ENCODE data around the gene TMEM161B.
"Not testable (repeated sequence)": the region's sequence is repeated elsewhere in the genome, so short reads cannot be mapped to it uniquely, and the experiment has no call there.

Gene TMEM161B

DNA sequence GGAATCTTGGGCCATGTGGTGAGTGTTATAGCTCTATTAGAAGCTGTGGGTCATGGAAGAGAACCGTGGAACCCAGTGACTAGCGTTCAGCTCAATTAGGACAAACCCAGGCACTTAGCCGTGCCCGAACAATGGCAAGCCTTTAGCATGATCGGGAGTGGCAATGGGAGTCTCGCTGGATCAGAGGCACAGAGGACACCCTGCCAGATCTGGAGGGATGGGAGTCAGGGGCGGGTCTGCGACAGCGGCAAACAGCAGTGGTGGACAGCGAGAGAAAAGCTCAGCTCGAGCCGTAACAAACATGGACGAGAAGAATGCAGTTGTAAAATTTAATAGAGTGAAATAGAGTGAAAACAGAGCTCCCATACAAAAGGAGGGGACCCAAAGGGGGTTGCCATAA is 91.2 kb downstream of the TMEM161B start:
- not testable (repeated sequence) for DNase-seq (ENCODE audit: low spot score)

DNA sequence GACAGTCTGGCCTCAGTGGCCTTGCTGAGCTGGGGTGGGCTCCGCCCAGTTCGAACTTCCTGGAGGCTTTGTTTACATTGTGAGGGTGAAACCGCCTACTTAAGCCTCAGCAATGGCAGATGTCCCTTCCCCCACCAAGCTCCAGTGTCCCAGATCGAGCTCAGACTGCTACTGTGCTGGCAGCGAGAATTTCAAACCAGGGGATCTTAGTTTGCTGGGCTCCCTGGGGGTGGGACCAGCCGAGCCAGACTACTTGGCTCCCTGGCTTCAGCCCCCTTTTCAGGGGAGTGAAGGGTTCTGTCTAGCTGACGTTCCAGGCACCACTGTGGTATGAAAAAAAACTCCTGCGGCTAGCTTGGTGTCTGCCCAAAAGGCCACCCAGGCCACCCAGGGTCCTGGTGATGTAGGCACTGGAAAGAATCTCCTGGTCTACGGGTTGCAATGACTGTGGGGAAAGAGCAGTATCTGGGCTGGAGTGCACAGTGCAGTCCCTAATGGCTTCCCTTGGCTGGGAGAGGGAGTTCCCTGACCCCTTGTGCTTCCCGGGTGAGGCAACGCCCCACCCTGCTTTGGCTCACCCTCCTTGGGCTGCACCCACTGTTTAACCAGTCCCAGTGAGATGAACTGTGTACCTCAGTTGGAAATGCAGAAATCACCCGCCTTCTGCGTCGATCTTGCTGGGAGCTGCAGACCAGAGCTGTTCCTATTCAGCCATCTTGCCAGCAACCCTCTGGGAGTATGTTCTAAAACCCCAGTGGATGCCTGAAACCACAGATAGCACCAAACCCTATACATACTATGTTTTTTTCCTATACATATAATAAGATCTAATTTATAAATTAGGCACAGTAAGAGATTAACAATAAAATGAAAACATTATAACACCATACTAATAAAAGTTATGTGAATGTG is 95.5 kb downstream of the TMEM161B start:
- no peak for DNase-seq (ENCODE audit: low spot score)

DNA sequence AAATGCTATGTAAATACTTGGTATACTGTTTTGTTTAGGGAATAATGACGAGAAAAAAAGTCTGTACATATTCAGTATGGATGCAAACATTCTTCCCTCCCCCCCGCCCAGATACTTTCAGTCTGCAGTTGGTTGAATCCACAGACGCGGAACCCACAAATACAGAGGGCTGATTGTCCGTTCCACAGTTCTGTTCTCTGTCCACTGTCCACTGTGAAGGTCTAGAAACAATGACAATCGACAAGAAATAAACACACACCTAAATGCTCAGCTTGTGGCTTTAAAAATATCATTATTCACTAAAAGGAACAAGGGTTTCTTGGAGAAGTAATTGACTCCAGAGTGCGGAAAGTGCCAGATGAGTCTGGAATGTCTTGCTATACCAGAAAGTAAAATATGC is 109.1 kb downstream of the TMEM161B start:
- peak; percentile 88 for DNase-seq (ENCODE audit: low spot score)

DNA sequence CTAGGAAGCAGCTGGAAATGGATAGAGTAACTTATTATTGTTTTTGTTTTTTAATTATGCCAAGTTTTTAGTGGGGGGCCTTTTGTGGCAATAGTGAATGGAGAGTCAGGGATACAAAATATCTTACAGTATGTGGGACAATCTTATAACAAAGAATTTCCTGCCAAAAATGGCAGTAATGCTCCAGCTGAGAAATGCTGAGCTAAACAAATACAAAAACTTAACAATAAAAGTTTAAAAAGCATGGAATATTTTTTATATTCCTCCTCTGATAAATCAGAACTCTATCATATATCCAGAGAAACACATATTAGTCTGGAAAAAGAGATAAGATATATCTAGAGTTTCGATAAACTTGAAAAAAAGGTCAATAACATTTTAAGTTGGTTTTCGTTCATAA is 110.6 kb downstream of the TMEM161B start:
- DNase-seq (ENCODE audit: low spot score) = no peak

- DNase-seq (ENCODE audit: low spot score) = no peak
These were observed 113.8 kb downstream of the TMEM161B start for GRCh38 chr5:88154891-88155290.

DNA sequence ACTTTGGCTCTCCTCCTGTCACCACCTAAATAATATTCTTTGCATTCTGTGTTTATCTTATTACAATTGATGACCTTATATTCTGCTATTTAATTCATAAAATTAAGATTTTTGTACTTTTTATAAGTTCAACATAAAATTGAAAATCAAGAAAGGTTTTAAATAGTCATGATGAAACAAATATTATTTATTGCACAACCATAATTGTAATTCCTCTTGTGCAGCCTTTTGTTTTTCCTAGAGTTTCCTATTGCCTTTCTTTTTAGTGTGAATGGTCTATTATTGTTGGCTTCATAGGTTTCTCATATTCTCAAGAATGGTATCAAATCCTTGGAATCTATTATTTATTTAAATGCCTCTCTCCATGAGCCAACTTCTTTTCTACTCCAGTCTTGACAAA is 117.9 kb downstream of the TMEM161B start:
- no peak for DNase-seq (ENCODE audit: low spot score)

DNA sequence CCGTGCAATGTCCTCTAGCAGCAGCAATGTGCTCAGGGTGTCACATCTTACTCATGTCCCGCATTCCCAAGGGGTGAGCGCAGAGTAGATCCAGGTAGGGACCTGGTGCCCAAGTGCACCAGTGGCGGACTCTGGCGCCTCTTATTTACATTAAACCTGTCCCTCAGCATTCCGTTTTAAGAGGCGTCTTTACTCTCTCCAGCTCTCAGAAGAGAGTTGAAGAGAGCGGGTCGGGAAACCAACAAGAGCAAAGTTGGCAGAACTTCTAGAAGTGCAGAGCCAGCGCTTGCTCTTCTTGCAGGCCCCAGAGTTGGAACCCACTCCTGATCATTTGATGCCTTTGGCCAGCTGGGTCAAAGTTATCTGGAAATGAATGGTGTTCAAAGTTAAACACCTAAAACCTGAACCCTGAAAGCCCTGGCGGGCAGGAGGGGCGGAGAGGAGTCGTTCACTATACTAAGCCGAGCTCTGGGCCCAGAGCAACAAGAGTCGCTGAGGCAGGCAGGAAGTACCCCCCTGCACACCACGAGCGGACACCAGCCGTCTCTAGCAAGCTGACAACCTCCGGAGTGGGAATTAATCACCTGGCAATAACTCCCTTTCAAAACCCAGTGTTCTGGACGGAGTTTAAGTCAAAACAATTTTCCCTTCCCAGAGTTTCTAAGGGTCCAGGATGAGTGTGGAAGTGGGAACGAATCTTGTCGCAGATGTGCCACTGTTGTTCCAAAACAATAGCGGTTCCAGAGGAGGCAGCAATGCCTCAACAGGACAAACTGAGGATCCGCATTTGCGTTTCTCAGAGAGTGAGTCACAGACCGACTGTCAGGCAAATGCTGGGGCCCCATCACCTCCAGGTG is 122.8 kb downstream of the TMEM161B start:
- DNase-seq (ENCODE audit: low spot score) = peak; percentile 55

GRCh38 chr5:88145221-88145610 is 123.4 kb downstream of the TMEM161B start:
- DNase-seq (ENCODE audit: low spot score) = peak; percentile 20
